Keratinocyte (primary cell): ENCODE data around the gene CYP39A1. TPM values are rescaled to one million over a fixed set of nuclear protein-coding genes. Genes with fewer than 3 reads are reported as not detected.

ENCODE experiments used
- DNase-seq: peaks from one replicate; pipeline ENCODE4 v3.0.0-alpha.2; 2011; ENCODE audit warnings: low read depth, missing footprints, low spot score
- FAIRE-seq: peaks from 2 replicates; lab custom pipeline; 2011; peaks lifted over from hg19 to GRCh38; lab: Jason Lieb, UNC
- H2AFZ ChIP-seq: 2 replicates; pipeline ENCODE4 v1.6.0; 2012; ENCODE audit warnings: low read length, control low read depth, inconsistent platforms; ENCODE audit not compliant: control insufficient read depth
- H3K27ac ChIP-seq: 2 replicates; pipeline ENCODE4 v1.5.1; 2011; ENCODE audit warnings: low read length; ENCODE audit not compliant: control insufficient read depth, insufficient read depth
- H3K27me3 ChIP-seq: 3 replicates; pipeline ENCODE4 v1.6.0; 2011; ENCODE audit warnings: low read length; ENCODE audit not compliant: control insufficient read depth, insufficient read depth; ENCODE audit errors: extremely low read depth
- H3K36me3 ChIP-seq, 2 experiments: 2 replicates in 1 of 2; 3 replicates in 1 of 2; pipeline ENCODE4 v1.5.1; 2011; ENCODE audit warnings: low read length in 2 of 2, mild to moderate bottlenecking in 1 of 2; ENCODE audit not compliant: control insufficient read depth in 2 of 2, insufficient read depth in 2 of 2; ENCODE audit errors: extremely low read depth in 1 of 2
- H3K4me1 ChIP-seq: 3 replicates; pipeline ENCODE4 v1.5.1; 2011; ENCODE audit warnings: low read length; ENCODE audit not compliant: control insufficient read depth, insufficient read depth; ENCODE audit errors: extremely low read depth
- H3K4me2 ChIP-seq: 3 replicates; pipeline ENCODE4 v1.6.0; 2011; ENCODE audit warnings: low read depth, low read length; ENCODE audit not compliant: control insufficient read depth, insufficient read depth; ENCODE audit errors: extremely low read depth
- H3K4me3 ChIP-seq, 3 experiments: fragments of 200-600 bp in 1 of 3; sonication (generic) in 1 of 3; 2 replicates in 2 of 3; 3 replicates in 1 of 3; pipeline ENCODE4 v1.5.1; 2011 to 2016; ENCODE audit warnings: low read length in 3 of 3, mild to moderate bottlenecking in 3 of 3, control low read depth in 2 of 3, inconsistent platforms in 1 of 3, low read depth in 1 of 3, mixed read lengths in 1 of 3, mixed run types in 1 of 3, moderate library complexity in 1 of 3; ENCODE audit not compliant: control insufficient read depth in 2 of 3, insufficient read depth in 2 of 3; ENCODE audit errors: extremely low read depth in 1 of 3
- H3K79me2 ChIP-seq: 2 replicates; pipeline ENCODE4 v1.6.0; 2012; ENCODE audit warnings: low read length; ENCODE audit not compliant: control insufficient read depth, insufficient read depth
- H3K9ac ChIP-seq: 3 replicates; pipeline ENCODE4 v1.6.0; 2011; ENCODE audit warnings: low read length; ENCODE audit not compliant: control insufficient read depth, insufficient read depth; ENCODE audit errors: extremely low read depth
- H3K9me1 ChIP-seq: 3 replicates; pipeline ENCODE4 v1.6.0; 2011; ENCODE audit warnings: low read length; ENCODE audit not compliant: control insufficient read depth, insufficient read depth; ENCODE audit errors: extremely low read depth
- H3K9me3 ChIP-seq: 2 replicates; pipeline ENCODE4 v1.5.1; 2012; ENCODE audit warnings: low read depth, low read length; ENCODE audit not compliant: control insufficient read depth
- H4K20me1 ChIP-seq: 3 replicates; pipeline ENCODE4 v1.6.0; 2011; ENCODE audit warnings: low read length; ENCODE audit not compliant: control insufficient read depth, insufficient read depth; ENCODE audit errors: extremely low read depth
- CTCF ChIP-seq, 3 experiments: IDR thresholded peaks in 1 of 3; conservative IDR thresholded peaks in 1 of 3; optimal IDR thresholded peaks in 1 of 3; 2 replicates in 2 of 3; 3 replicates in 1 of 3; pipeline versions ENCODE3 to v1.5.1; 2011; ENCODE audit warnings: low read length in 3 of 3, mild to moderate bottlenecking in 3 of 3, moderate library complexity in 2 of 3, control low read depth in 1 of 3, inconsistent platforms in 1 of 3; ENCODE audit not compliant: insufficient read depth in 2 of 3; ENCODE audit errors: extremely low read depth in 1 of 3
- EZH2 ChIP-seq: IDR thresholded peaks from one replicate; pipeline ENCODE4 v1.6.1; 2012; ENCODE audit warnings: inconsistent platforms, mild to moderate bottlenecking, low read length, moderate library complexity
- dilution Hi-C: fragments of 300-500 bp; cut with MboI; formaldehyde crosslinking; loops from one replicate; pipeline ENCODE4 v1.7.0; 2020; ENCODE audit warnings: low sequenced_read_pairs; ENCODE audit not compliant: extremely low pct_ligation_motif_present
- polyA minus RNA-seq, 3 experiments: library from RNA; depleted of rRNA, polyadenylated mRNA; stranded (reverse); fragments of >200 nt; gene quantifications; 1 replicate in 1 of 3; 2 replicates in 1 of 3; 3 replicates in 1 of 3; pipeline ENCODE4 v1.2.3, GENCODE V29; 2011
- polyA plus RNA-seq, 5 experiments: library from polyadenylated mRNA; depleted of rRNA in 3 of 5; stranded (reverse) in 3 of 5; stranded (forward) in 1 of 5; unstranded in 1 of 5; fragments of >200 nt; gene quantifications; 1 replicate in 1 of 5; 2 replicates in 3 of 5; 3 replicates in 1 of 5; pipeline versions ENCODE4 v1.2.1 to v1.2.3, GENCODE V29; 2011 to 2012; ENCODE audit warnings: missing spikeins in 2 of 5, low read depth in 1 of 5, low replicate concordance in 1 of 5

The CYP39A1 gene
- 0.77 to 1.6 TPM (median 1.5 TPM) in 3 replicates for polyA plus RNA-seq
- polyA plus RNA-seq (2011; ENCODE audit: low read depth) = 4.3 TPM
- 1.1 and 2.1 TPM in 2 replicates for polyA plus RNA-seq (2011; cell fraction: cytosol; rRNA removed)
- 1.8 TPM in 2 replicates for polyA plus RNA-seq (2011; cell fraction: nucleus; rRNA removed)
- 1.2 and 3.6 TPM in 2 replicates for polyA plus RNA-seq (2012; ENCODE audit: low replicate concordance)
- polyA minus RNA-seq = 0.43 to 2.0 TPM (median 1.0 TPM) in 3 replicates
- not detected for polyA minus RNA-seq (2011; cell fraction: cytosol; rRNA and poly(A)+ RNA removed)
- polyA minus RNA-seq (2011; cell fraction: nucleus; rRNA and poly(A)+ RNA removed) = 1.3 and 3.5 TPM in 2 replicates

- dilution Hi-C loops = no loop called here
- peak within 1 kb of the TSS; percentile 91 for H3K27ac ChIP-seq
- peak within 1 kb of the TSS; percentile 75 to 98 (median 93) for H3K4me3 ChIP-seq
- peak within 1 kb of the TSS; percentile 99 for H2AFZ ChIP-seq
- no peaks in the 10 kb centered on the region for H4K20me1 ChIP-seq
- no peak for TF ChIP-seq CTCF (optimal IDR thresholded peaks at IDR 0.05 in 1 of 3, IDR thresholded peaks at IDR 0.05 in 1 of 3, conservative IDR thresholded peaks at IDR 0.05 in 1 of 3; ENCODE audit: extremely low read depth in 1 of 3, insufficient read depth in 2 of 3, low read length in 3 of 3)
- TF ChIP-seq EZH2 = no peak
- FAIRE-seq (peak; percentile 83), DNase-seq (no peak)
- peaks cover 11% of the 10 kb centered on the region for H3K4me1 ChIP-seq
- no peaks in the 10 kb centered on the region for H3K27me3 ChIP-seq
- no peaks in the 10 kb centered on the region for H3K9me3 ChIP-seq
- H3K9ac ChIP-seq = peak within 1 kb of the TSS; percentile 90
- H3K79me2 ChIP-seq = no peaks in the 10 kb centered on the region
- H3K4me2 ChIP-seq = peak within 1 kb of the TSS; percentile 98
- no peaks in the 10 kb centered on the region for H3K9me1 ChIP-seq
- no peaks in the 10 kb centered on the region for H3K36me3 ChIP-seq
Observed at GRCh38 chr6:46652603-46653438, at the start of gene CYP39A1, which contains the start of gene SLC25A27. Gene CYP39A1 (minus strand): TSS chr6:46652818. CDS start chr6:46652582, 236 bp downstream. Gene SLC25A27 (plus strand): TSS chr6:46652975. CDS start chr6:46653193, 218 bp downstream.

- Histone ChIP-seq H4K20me1 (no peaks in the 10 kb centered on the region), H3K27me3 (no peaks in the 10 kb centered on the region), H3K9me3 (no peaks in the 10 kb centered on the region), H3K4me2 (no peak overlapping the region), H3K9me1 (no peaks in the 10 kb centered on the region), H2AFZ (no peak overlapping the region), H3K4me1 (no peaks in the 10 kb centered on the region), H3K36me3 (no peaks in the 10 kb centered on the region), H3K27ac (no peak overlapping the region), H3K4me3 (no peak overlapping the region), H3K79me2 (no peaks in the 10 kb centered on the region), H3K9ac (no peak overlapping the region)
- TF ChIP-seq EZH2 (no peak), CTCF (optimal IDR thresholded peaks at IDR 0.05 in 1 of 3, IDR thresholded peaks at IDR 0.05 in 1 of 3, conservative IDR thresholded peaks at IDR 0.05 in 1 of 3; ENCODE audit: extremely low read depth in 1 of 3, insufficient read depth in 2 of 3, low read length in 3 of 3) (no peak)
- DNase-seq (no peak), FAIRE-seq (no peak)
- dilution Hi-C loops = no loop called here
Observed at GRCh38 chr6:46699970-46700369, 47.4 kb upstream of the CYP39A1 start.
